COLO668 (cell line): Measurements from ENCODE around the gene CACNA1C.

Source experiments
- DNase-seq: peaks from one replicate; lab custom pipeline; 2025; ENCODE audit not compliant: unreplicated experiment; lab: John Stamatoyannopoulos, UW

CACNA1C gene

DNA sequence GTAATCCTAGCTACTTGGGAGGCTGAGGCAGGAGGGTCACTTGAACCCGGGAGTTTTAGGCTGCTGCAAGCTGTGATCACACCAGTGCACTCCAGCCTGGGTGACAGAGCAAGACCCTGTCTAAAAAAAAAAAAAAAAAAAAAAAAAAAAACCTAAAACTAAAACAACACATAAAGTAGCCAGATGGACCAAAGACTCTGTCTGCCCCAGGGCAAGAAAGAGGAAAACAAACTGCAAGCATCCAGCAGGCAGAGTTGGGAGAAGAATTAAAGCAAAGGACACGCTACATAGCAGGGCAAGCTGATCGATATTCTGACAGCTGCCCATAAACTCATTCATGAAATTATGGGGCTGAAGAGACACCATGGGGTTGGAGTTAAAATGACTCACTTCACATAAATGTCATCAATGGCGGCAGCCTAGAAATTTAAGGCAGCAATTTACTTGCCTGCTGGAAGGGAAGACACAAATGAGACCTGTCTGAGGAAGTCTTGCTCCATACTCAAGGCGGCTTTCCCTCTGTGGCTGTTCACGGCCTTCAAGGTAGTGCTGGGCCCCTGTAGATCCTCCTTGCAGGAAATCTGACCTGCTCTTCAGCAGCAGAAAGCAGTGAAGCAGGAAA is 482.9 kb downstream of the CACNA1C start:
- no peak for DNase-seq

DNA sequence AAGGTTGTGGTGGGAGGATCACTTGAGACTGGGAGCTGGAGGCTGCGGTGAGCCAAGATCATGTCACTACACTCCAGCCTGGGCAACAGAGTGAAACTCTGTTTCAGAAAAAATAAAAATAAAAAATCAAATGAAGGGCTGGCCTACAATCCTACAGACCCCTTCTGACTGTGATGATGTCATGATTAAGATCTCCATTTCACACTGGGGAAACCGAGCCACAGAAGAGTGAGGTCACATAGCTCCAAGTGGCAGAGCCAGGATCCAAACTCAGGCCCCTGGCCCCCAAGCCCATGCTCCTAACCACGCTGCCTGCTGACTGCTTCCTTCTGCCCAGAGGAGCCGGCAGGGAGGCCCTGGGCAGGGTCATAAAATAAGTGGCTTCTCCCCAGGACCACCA is 483.9 kb downstream of the CACNA1C start:
- DNase-seq: no peak

DNA sequence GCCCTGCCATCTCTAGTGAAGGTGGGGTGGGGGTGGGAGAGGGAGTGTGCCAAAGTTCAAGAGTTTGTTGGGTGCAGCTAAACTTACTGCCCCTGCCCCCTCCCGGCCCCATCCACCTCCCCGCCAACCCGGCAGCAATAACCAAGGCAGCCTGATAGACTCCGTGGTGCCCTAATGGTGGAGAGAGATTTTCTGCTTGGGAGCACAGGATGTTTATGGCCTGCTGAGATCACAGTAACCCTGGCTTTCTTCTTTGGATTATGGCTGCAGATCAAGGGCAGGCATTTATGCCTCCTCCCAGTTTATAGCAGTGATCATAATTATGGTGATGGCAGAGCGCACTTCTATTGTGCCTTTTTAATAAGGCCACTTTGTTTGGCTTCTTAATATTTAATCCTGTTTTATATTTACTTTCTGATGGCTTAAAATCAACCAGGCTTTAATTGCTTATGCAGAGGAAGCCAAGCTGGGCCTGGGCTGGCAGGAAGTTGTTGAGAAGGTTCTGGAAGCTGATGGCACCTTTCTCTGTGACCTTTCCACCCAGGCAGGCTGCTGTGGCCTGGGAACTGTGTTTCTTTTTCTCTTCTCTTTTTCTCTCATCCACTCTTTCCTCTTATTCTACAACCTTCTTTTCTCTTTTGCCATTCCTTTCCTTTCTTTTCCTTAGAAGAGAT is 485.2 kb downstream of the CACNA1C start:
- DNase-seq: no peak

DNA sequence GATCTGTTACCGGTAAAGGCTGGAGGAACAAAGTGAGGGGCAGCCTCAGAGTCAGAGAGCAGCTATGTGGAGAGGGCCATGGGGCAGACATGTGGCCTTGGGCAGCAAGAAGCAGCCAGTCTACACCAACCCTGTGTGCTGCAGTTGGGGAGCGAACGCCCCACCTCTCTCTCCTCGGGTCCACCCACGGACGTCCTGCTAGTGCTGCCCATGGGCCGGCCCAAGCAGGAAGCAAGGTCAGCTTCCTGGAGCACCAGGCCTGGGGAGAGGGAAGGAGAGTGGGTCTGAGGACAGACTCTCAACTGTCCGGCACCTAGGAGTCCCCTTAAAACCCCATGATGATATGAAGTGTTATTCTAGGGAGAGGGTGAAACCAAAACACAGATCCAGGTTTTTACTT is 487.2 kb downstream of the CACNA1C start:
- DNase-seq: no peak

DNA sequence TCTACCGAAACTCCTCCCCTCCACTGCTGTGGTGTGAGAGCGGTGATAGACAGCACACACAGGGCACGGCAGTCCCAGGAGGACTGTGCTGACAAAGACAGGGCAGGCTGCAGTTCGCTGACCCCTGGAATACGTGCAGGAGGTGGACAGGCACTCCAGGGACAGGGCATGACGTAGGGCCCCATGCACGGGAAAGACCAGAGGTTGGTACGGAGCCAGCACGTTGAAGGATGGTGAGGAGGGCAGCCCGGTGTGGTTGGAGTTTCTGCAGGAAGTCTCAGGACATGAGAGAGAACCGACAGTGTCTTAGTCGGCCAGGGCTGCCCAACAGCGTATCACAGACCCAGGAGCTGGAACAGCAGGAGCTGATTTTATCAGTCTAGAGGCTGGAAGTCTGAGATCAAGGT is 487.8 kb downstream of the CACNA1C start:
- no peak for DNase-seq

DNA sequence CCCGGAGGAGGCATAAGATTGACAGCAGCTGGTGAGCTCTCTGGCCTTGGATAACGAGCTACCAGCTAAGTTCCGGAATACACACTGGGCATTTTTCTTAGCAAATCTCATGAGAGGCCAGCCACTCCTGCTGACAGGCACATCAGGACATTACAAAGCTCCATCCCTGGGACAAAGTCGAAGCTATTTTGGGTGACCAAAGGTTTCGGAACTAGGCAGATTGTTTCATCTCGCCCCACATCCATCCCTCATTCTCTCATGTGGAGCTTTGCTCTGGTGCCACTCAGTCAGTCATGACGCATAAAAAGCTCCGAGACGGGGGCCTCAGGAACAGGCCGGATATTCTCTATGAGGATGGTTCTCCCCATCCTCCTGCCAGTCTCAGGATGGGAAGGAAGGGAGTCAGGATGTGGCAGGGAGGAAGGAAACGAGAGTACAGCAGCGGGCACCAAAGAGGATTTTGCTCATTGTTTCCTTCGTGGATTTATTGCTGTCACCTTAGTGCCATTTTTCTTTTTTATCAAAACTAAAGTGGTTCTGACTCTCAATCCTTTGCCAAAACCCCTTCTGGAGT is 488.9 kb downstream of the CACNA1C start:
- DNase-seq: no peak

DNA sequence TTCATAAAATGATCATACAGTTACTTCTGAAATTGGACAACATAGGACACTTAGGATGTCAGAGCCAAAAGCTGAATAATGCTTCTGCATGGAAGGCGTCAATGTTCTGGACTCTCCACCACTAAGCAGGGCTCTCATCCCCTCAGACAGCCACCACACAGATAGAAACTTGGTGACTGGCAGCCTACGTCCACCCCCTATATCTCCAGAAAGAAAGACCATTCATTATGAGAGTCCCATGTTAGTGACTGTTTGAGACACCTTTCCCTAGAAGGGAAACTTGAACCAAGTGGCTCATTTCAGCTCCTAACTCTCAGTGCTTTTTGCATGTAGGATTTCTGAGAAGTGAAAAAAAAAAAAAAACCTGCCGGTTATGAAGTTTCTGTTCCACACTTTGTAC is 491.0 kb downstream of the CACNA1C start:
- no peak for DNase-seq

DNA sequence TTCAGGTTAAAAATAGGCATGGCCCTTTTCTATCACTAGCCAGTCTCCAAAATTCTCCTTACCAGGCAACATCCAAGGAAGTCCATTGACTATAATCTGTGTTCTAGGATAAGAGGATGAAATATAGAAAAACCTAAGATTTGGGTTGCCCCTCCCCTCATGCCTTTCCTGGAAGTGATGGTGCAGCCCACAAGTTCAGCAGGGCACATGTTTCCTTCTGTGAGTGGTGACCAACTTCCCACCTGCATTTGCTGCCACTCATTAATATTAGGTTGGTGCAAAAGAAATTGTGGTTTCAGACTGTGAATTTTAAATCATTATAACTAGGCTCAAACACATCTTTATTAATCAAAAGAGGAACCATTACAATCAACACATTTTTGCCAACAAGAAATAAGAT is 491.4 kb downstream of the CACNA1C start:
- no peak for DNase-seq

DNA sequence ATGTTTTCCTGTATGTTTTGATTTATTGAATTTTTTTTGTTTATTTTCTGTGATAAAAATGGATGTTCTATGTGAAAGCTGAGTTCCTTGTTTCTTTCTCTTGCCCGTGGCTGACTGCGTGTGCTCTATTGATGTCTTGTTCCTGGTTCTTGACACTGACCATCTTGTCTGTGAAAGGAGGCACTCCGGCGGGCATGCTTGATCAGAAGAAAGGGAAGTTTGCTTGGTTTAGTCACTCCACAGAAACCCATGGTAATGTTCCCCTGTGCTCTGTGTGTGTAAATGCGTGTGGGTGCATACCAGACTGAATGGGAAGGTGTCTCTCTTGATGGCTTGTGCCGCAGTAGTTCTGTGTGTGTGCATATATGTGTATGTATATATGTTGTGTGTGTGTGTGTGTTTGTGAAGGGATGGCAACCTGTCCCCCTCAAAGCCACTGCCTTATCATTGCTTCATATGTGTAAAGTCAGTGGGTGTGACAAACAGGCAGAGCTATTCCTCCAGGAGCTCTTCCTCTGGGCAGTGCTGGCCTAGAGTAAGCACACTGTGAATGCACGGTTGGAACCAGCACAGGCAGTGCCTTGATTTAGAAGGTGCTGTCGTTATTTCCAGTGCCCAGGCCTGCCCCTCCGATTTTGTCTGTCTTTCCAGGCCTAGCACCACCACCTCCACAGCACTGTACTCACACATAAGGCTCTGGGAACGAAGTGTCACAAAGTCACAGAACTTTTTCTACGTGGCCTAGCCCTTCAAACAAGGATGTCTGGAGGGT is 494.7 kb downstream of the CACNA1C start:
- no peak for DNase-seq

DNA sequence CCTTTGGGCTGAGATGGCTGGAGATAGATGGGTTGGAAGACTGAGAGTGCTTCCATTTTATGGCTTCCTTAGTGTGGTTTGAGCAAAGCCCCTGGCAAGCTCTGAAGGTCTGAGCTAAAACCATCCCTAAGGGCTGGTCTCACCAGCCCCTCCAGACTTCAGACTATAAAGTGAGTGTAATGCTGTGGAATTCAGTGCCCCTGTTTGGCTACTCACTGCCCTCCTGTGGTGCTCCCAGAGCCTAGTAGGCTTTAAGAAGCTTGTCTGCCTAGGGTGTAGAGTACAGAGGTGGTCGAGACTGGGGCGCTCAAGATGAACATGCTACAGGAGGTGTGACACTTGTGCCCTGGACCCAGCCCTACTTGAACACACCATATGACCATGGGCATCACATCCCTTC is 495.3 kb downstream of the CACNA1C start:
- DNase-seq: no peak

DNA sequence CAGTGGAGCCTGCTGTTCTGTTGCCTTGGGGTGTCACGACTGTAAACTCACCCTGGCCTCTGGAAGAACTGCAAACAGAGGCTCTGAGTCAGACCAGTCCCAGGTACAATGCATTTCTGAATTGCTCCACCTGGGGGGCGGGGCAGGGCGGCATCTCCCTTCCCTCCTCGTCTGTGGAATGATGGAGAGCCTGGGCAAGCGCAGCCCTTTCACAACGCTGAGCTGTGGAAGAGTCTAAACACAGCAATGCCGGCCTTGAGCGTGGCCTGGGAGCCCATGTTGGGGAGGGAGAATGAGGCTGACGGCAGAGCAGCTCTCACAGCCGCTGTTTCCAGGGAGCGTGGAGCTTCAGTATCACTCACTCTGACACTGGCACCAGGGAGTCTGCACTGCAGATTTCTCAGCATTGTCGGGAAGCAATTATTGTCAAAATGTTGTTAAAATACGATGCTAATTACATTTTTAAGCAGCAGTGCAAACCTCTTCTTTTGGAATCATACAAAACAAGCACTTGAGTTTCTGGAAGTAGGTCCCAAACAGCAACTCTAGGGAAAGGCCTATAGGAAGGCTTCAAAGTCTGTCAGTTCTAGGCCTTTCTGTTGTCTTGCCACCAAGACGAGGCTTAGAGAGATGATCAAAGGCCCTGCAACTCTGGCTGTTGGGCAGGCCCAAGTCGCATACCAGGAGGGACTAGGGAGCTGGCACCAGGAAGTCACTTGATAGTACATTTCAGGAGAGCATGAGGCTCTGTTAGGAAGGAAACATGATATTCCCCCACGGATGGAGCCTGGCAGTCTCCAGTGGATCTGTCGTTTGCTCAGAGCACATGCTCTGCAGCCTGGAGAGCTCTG is 498.0 kb downstream of the CACNA1C start:
- no peak for DNase-seq

DNA sequence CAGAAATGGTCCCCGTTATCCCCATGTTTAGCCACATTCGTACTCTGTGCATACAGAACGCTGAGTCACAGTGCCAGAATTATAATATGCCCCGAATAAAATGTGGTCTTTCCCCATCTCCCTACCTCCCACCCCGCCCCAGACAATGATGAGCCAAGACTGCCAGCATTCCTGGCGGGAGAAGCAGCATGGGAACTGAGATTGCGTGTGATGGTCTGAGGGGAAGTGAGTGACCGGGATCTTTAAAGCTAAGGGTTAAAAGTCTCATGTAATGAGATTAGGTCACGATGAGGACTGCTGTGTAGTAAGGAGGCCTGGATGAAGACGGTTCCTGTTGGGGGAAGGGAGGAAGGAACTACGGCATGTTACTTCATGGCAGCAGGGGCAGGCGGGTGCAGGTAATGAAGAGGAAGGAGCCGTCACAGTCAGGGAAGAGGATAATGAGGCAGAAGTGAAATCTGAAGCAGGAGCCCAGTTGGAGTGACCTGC is 498.7 kb downstream of the CACNA1C start:
- no peak for DNase-seq

DNA sequence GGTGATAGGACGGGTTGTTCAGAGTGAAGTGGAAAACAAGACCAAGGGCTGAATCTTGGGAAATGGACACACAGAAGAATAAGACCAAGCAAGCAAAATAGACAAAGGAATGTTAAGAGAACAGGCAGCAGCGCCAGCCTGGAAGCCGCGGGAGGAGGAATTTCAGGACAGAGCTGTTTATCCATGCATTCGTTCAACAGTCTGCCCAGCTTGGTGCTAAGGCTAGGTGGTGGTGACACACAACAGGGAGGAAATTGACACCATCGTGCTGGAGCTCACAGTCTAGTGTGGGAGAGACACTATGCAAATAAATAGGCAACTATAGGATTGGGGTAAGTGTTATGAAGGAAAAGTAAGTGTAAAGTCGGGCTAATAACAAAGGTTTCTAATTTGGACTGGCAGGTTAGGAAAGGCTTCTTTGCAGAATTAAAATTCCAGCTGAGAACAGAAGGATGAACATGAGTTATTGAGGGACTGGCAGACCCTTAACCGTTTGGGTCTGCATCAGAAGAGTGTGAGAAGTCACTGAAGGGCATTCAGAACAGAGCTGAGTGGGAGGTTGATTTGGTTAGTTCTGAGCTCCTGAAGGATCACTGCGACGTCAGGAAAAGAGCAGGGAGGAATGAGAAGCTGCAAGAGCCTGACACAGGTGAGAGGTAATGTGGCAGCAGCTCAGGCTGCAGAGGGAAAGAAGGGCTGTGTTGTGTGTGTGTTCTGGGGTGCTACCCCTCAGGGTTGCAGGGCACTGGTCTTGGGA is 499.4 kb downstream of the CACNA1C start:
- no peak for DNase-seq

DNA sequence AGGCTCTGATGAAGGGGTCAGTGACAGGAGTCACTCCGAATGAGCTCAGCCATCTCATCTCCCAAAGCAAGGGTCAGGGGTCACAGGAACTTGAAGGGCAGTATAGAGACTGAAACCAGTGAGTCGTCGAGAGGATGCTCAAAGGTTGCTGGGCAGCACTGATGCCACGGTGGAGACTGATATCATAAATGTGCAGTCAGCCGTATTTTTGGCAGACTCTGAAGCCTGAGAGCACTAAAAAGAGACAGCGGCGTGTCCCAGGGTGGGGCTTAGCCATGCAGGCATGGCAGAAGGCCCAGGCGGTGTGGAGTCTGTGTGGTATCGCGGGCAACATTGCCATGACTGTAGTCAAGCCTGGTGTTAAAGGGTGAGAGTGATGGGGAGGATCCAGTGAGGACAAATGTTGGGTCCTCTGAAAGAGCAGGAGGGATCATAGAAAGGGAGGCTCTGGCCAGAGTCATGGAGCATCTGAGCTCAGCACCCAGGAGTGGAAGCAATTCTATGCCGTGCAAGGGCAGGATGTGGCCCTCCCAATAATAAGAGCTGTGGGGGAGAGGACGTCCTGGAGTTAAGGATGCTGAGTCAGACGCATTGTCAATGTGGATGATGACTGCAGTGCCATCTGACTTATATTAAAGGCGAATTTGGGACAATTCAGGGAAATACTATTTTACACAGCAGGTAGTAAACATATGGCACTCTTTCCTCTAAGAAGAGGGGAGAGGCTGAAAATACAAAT is 500.8 kb downstream of the CACNA1C start:
- no peak for DNase-seq

DNA sequence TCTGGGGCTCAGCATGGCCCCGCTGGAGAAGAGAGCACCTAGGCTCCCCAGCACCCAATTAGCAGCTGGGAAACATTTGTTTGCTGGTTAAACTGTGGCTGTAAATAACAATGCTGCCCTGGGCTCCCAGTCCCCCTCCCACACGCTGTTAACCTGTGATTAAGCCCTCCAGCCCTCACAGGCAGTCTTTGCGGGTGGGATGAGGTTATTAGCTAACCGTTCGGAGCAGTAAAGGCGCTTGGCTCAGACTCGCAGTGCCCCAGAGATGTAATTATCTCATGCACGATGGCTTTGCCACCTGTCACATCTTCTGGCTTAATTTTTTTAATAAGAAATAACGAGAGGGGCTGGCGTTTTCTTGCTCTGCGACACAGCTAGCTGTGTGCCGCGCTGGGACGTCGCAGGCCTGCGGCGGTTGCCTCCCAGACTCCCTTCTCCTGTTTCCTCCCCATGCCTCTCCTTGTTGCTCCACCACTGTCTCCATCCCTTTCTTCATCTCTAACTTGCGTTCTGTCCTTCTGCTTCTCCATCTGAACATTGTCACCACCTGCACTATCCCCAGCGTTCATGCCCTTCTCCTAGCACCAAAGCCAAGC is 502.8 kb downstream of the CACNA1C start:
- DNase-seq: no peak

DNA sequence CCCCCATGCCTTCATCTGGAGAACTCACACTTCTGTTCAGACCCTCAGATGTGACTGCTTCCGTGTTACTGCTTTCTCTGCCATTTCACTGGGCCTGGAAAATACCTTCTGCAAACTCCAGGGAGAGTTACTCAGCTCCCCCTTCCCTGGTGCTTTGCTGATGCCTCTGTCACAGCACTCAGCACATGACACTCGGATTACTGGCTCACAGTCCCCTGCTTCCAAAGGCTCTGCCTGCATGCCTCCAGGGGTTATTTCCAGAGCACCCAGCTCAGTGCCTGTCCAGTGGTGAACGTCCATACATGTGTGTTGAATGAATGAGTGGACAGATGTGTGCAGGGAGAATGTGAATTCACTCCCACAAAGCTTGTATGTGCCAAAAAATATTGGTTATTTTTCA is 504.8 kb downstream of the CACNA1C start:
- DNase-seq: no peak

DNA sequence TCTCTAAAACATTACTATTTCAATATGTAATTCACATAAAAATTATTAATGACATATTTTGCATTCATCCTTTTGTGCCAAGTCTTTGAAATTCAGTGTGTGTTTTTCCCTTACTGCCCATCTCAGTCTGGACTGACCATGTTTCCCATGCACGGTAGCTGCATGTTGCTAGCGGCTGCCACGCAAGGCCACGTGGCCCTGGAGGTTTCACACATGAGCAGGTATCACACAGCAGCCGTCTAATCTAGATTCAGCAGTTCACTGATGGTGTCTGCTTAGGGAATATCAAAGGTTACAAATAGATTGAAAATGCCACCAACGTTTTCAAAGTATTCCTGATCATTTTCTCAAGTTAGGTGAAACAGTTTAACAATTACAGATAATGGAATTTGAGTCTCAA is 507.1 kb downstream of the CACNA1C start:
- DNase-seq: no peak

DNA sequence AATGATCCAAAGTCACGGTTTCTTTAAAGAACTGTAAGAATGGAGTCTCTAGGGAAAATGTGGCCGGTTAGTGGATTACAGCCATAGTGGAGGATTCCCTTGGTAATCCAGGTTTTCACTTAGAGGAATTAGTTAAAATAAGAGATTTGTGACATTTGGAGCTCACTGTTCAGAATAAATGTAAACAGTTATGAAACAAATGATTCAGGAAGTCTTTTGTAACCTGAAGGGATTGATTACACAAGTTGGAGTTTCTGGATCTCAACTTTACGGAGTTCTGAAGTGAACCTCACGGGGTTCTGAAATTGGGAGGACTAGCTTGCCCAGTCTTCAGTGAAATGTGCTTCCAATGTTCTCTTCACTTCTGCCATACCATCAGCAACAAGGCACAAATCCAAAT is 507.6 kb downstream of the CACNA1C start:
- no peak for DNase-seq

DNA sequence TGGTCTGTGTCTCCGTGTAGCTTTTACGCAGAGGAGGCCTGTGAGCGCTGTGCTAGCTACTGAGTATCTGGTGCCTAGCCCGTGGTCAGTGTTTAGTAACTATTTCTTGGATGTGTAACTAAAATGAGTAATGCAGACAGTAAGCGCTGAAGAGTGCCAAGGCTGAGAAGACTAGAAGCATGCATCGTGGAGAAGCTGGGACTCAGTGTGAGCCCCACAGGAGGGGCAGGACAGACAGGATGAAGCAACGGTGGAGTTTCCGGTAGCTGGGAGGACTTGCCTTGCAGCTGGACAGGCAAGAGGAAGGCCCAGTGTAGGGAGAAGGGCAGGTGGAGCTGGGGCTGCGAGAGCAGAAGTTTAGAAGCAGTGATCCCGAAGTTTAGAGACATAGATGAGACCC is 508.6 kb downstream of the CACNA1C start:
- DNase-seq: no peak
